BLaER1 treated with 17β-estradiol and CSF1 and Interleukin-3, amounts not matched to agents 10 nM and 100 nM (cell line): ENCODE data around the gene TRPT1.

Source experiments
- H3K27ac ChIP-seq, 11 experiments: shearing (Covaris generic); formaldehyde crosslinking; 2 replicates each; pipeline ENCODE4 v1.8.1; 2022
- H3K27me3 ChIP-seq, 11 experiments: shearing (Covaris generic); formaldehyde crosslinking; 2 replicates each; pipeline ENCODE4 v1.8.1; 2022
- H3K36me3 ChIP-seq, 11 experiments: shearing (Covaris generic); formaldehyde crosslinking; 2 replicates each; pipeline ENCODE4 v1.8.1; 2022
- H3K4me1 ChIP-seq, 10 experiments: shearing (Covaris generic); formaldehyde crosslinking; 2 replicates each; pipeline ENCODE4 v1.8.1; 2022
- H3K4me2 ChIP-seq, 11 experiments: shearing (Covaris generic); formaldehyde crosslinking; 2 replicates each; pipeline ENCODE4 v1.8.1; 2022
- H3K4me3 ChIP-seq, 10 experiments: shearing (Covaris generic); formaldehyde crosslinking; 2 replicates each; pipeline ENCODE4 v1.8.1; 2022
- H3K9ac ChIP-seq, 11 experiments: shearing (Covaris generic); formaldehyde crosslinking; 2 replicates each; pipeline ENCODE4 v1.8.1; 2022
- H3K9me3 ChIP-seq, 11 experiments: shearing (Covaris generic); formaldehyde crosslinking; replicated peaks in 1 of 11; 2 replicates each; pipeline ENCODE4 v1.8.1; 2022
- H4K20me1 ChIP-seq, 11 experiments: shearing (Covaris generic); formaldehyde crosslinking; 2 replicates each; pipeline ENCODE4 v1.8.1; 2022
- Cebpa-rat ChIP-seq, 11 experiments: shearing (Covaris generic); IDR thresholded peaks; 2 replicates each; pipeline ENCODE4 v1.8.1; 2022

TRPT1 gene

DNA sequence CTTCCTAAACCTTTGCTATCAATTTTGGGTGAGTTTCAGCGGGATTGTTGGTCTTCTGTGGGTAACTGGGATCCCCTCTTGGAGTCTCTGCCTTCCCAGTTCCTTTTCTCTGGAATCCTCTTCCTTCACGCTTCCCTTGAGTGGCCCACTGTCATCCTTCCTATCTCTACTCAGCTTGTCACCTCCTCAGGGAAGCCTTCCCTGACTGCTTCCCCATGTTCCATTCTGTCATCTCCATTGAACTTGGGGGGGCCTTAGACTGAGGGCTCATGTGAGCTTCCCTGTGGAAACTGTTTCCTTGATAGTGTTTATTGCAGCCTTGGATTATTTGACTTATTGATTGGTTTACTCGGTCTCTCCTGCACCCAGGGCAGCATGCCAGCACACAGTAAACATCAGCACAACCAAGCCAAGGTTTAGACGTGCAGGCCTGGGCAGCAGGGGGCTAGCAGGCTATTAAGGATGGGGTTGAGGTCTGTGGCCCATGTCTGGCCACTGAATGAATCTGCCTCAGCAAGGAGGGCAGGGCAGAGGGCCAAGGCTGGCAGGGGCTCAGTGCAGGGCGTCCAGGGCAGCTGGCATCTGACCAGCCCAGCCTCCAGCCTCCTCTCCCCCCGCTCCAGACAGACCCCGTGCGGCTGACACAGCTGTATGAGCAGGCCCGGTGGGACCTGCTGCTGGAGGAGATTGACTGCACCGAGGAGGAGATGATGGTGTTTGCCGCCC is 7.2 kb downstream of the TRPT1 start:
- Histone ChIP-seq H3K9ac (peak overlapping the region; percentile 0 to 65 (median 38); a peak in 14 of 22 replicates), H3K4me1 (peaks cover 52 to 99% (median 65%) of the 10 kb centered on the region in 10 experiments), H3K36me3 (peaks cover 81 to 98% (median 92%) of the 10 kb centered on the region in 11 experiments), H3K4me3 (no peak overlapping the region), H4K20me1 (peaks cover 4 to 97% (median 56%) of the 10 kb centered on the region in 11 experiments; a peak in 21 of 22 replicates), H3K27ac (peak overlapping the region in 8 of 11 experiments; percentile 8 to 48 (median 29); a peak in 14 of 22 replicates), H3K9me3 (no peaks in the 10 kb centered on the region), H3K4me2 (peak overlapping the region in 2 of 11 experiments; percentile 14 to 25; a peak in 3 of 22 replicates), H3K27me3 (no peaks in the 10 kb centered on the region)
- TF ChIP-seq Cebpa-rat (IDR thresholded peaks at IDR 0.05): no peak

DNA sequence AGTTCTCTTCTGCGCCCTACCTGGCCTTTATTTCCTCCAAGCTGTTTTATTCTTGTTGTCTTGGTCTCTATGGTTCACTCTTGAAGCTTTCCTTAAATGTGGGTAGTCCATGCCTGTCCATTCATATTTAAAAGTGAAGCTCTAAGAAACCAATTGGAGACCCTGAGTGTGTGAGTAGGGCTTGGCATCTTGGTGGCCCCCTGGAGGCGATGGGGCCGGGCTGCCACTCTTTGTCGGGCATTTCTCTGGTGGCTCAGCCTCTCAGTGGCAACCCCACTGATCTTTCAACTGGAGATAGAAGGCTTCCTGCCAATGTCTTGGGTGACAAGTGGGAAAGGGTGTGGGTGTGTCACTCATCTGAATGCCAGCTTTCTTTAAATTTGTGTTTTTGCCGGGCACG is 9.1 kb downstream of the TRPT1 start:
- TF ChIP-seq Cebpa-rat (IDR thresholded peaks at IDR 0.05): no peak
- Histone ChIP-seq H3K4me3 (no peak overlapping the region), H3K4me1 (peaks cover 61 to 99% (median 70%) of the 10 kb centered on the region in 10 experiments), H4K20me1 (peaks cover 4 to 97% (median 51%) of the 10 kb centered on the region in 11 experiments; a peak in 20 of 22 replicates), H3K27ac (peak overlapping the region in 1 of 11 experiments; percentile 37; a peak in 3 of 22 replicates), H3K4me2 (peak overlapping the region; percentile 7 to 57 (median 36); a peak in 16 of 22 replicates), H3K36me3 (peaks cover 79 to 98% (median 91%) of the 10 kb centered on the region in 11 experiments), H3K27me3 (no peaks in the 10 kb centered on the region), H3K9me3 (no peaks in the 10 kb centered on the region), H3K9ac (peak overlapping the region in 2 of 11 experiments; percentile 30 to 37; a peak in 3 of 22 replicates)

DNA sequence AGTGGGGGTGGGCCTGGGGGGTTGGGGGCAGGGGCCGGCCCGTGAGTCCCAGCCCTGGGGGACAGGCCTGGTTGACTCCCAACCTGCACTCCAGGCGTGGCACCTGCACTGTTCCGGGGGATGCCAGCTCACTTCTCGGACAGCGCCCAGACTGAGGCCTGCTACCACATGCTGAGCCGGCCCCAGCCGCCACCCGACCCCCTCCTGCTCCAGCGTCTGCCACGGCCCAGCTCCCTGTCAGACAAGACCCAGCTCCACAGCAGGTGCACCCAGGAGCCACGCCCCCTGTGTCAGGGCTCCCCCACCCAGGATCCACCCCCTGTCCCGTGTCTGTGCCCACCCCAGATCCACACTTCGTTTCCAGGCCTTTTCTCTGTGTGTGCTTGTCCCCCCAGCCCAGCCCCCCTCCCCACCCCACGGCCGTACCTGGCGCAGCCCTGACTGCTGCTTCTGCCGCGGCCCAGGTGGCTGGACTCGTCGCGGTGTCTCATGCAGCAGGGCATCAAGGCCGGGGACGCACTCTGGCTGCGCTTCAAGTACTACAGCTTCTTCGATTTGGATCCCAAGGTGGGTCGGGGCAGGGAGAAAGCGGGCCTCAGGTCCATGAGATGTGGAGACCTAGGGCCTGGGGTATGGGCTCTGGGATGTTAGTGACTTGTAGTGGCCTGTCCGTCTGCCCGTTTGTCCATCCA is 14.7 kb downstream of the TRPT1 start:
- no peak for TF ChIP-seq Cebpa-rat (IDR thresholded peaks at IDR 0.05)
- Histone ChIP-seq H3K4me2 (peak overlapping the region; percentile 16 to 97 (median 80); a peak in 18 of 22 replicates), H4K20me1 (peaks cover 30 to 87% (median 46%) of the 10 kb centered on the region in 11 experiments; a peak in 20 of 22 replicates), H3K4me3 (peak overlapping the region in 1 of 10 experiments; percentile 22; a peak in 1 of 20 replicates), H3K9ac (peak overlapping the region in 8 of 11 experiments; percentile 3 to 53 (median 21); a peak in 7 of 22 replicates), H3K36me3 (peaks cover 58 to 92% (median 81%) of the 10 kb centered on the region in 11 experiments), H3K9me3 (no peaks in the 10 kb centered on the region), H3K27ac (peak overlapping the region in 7 of 11 experiments; percentile 6 to 82 (median 30); a peak in 4 of 22 replicates), H3K4me1 (peaks cover 76 to 88% (median 81%) of the 10 kb centered on the region in 10 experiments), H3K27me3 (no peaks in the 10 kb centered on the region)

DNA sequence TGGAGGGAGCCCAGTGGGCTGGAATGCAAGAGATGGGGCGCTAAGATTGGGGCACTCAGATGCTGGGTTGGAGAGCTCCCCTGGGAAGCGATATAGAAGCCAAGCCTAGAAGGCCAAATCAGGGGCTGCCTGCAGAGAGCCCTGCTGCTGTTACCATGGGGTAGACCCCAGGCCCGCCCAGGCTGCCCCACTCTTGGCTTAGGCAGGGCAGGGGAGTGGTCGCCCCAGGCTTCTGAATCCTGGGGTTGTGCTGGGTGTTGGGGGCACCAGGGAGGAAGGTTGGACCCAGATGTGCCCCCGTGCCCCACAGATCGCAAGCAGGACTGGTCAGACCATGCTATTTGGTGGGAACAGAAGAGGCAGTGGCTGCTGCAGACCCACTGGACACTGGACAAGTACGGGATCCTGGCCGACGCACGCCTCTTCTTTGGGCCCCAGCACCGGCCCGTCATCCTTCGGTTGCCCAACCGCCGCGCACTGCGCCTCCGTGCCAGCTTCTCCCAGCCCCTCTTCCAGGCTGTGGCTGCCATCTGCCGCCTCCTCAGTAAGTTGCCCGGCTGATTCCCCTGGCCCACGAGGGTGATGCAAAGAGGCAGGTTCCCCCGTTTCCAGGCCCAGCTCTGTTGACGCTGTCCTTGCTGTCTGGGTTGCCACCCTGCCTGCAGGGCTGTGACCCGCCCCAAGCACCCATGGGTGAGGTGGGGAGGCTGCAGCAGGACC is 15.5 kb downstream of the TRPT1 start:
- peaks cover 76 to 88% (median 81%) of the 10 kb centered on the region in 10 experiments for H3K4me1 ChIP-seq

DNA sequence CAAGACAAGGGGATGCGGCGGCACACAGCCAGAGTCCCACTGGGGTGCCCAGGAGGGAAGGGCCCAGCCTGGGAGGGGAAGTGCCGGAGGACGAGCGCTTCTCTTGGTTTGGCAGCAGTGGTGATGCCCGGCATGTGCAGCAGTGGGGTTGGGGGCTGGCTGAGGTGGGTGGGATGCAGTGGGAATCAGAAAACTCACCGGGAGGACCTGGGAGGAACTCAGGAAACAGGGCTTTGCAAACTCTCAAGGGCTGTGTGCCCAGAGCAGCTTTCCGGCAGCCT is 16.5 kb downstream of the TRPT1 start:
- peak overlapping the region; percentile 82 to 98 (median 94); a peak in 19 of 20 replicates for H3K4me3 ChIP-seq
- H3K4me1 ChIP-seq: peaks cover 76 to 88% (median 81%) of the 10 kb centered on the region in 10 experiments
- peaks cover 56 to 80% (median 69%) of the 10 kb centered on the region in 11 experiments for H3K36me3 ChIP-seq
- TF ChIP-seq Cebpa-rat (IDR thresholded peaks at IDR 0.05): no peak
- peak overlapping the region; percentile 93 to 99 (median 96) for H3K9ac ChIP-seq
- H4K20me1 ChIP-seq: peaks cover 30 to 70% (median 53%) of the 10 kb centered on the region in 11 experiments; a peak in 21 of 22 replicates
- peak overlapping the region; percentile 74 to 100 (median 97); a peak in 20 of 22 replicates for H3K27ac ChIP-seq
- no peaks in the 10 kb centered on the region for H3K9me3 ChIP-seq
- peak overlapping the region; percentile 96 to 100 (median 99) for H3K4me2 ChIP-seq
- H3K27me3 ChIP-seq: no peaks in the 10 kb centered on the region

More for the DNA sequence above, 15.5 kb downstream of the TRPT1 start:
- Histone ChIP-seq H3K9me3 (no peaks in the 10 kb centered on the region), H4K20me1 (peaks cover 30 to 79% (median 48%) of the 10 kb centered on the region in 11 experiments; a peak in 20 of 22 replicates), H3K27me3 (no peaks in the 10 kb centered on the region), H3K4me3 (peak overlapping the region in 5 of 10 experiments; percentile 28 to 98 (median 96); a peak in 4 of 20 replicates), H3K9ac (peak overlapping the region; percentile 9 to 99 (median 96); a peak in 17 of 22 replicates), H3K36me3 (peaks cover 51 to 85% (median 73%) of the 10 kb centered on the region in 11 experiments), H3K27ac (peak overlapping the region in 10 of 11 experiments; percentile 1 to 99 (median 28); a peak in 9 of 22 replicates), H3K4me2 (peak overlapping the region; percentile 96 to 100 (median 99))
- no peak for TF ChIP-seq Cebpa-rat (IDR thresholded peaks at IDR 0.05)

DNA sequence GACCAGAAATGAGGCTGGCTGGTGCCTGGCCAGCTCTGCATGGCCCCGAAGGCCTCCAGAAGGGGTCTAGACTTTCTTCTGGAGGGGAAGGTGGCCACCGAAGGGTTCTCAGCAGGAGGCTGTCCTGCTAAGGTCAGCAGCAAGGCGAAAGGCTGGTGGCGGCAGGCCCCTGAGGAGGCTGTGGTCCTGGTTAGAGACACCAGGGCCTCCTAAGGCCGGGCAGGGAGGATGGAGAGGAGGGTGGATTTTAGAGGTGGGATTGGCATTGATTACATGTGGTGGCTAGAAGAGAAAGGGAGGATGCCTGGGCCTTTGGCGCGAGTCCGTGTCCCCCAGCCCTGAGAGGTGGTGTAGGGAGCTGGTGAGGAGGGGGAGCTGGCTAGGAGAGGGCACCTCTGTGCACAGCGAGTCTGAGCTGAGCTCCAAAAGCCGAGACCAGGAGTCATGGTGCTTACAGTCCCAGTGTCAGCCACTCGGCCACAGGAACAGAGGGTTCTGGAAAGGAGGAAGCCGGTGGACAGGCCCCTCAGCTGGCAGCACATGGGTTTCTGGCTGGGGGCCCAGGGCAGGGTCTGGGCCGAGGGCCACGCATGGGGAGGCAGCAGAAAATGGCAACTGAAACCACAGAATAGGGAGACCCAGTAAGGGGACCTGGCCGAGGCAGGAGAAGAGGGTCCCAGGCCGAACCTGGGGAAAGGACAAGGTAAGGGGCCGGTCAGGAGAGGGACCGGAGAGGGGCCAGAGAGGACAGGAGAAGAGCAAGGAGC is 17.0 kb downstream of the TRPT1 start:
- no peak for TF ChIP-seq Cebpa-rat (IDR thresholded peaks at IDR 0.05)
- H3K4me3 ChIP-seq: peak overlapping the region; percentile 82 to 98 (median 94)
- peaks cover 76 to 88% (median 81%) of the 10 kb centered on the region in 10 experiments for H3K4me1 ChIP-seq
- H3K27me3 ChIP-seq: no peaks in the 10 kb centered on the region
- peak overlapping the region; percentile 74 to 100 (median 97); a peak in 21 of 22 replicates for H3K27ac ChIP-seq
- no peaks in the 10 kb centered on the region for H3K9me3 ChIP-seq
- H4K20me1 ChIP-seq: peaks cover 34 to 70% (median 58%) of the 10 kb centered on the region in 11 experiments
- H3K9ac ChIP-seq: peak overlapping the region; percentile 93 to 99 (median 96)
- H3K4me2 ChIP-seq: peak overlapping the region; percentile 96 to 100 (median 99)
- H3K36me3 ChIP-seq: peaks cover 55 to 80% (median 69%) of the 10 kb centered on the region in 11 experiments

DNA sequence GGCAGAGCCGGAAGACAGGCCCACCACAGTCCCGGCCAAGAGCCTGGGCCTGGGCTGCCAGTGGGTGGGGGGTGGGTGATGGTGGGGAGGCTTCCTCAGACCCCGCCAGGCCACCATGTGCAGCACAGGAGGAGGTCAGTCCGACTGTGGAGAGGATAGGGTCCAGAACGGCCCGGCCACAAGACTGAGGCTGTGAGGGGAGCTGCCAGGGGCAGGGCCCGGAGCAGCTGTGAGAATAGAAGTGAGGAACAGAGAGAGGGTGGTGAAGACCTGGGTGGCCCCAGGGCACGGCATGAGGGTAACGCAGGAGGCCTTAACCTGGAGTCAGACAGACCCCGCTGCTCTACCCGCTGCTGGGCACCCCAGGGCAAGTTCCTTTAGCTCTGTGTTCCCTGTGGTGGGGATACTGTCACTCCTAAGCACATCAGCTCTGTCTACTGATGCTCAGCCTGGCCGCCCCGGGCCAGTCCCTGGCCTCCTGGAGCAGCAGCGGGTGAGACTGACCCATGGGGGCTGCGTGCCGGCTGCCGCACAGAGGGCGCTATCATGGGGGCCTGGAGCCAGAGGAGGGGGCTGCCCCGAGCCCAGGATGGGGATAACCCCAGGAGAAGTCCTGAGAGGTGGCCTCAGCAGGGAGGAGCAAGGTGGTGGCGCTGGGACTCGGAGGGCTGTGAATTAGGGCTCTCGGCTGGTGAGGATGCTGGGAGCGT is 17.7 kb downstream of the TRPT1 start:
- Histone ChIP-seq H3K4me1 (peaks cover 69 to 85% (median 79%) of the 10 kb centered on the region in 10 experiments), H3K9ac (peak overlapping the region; percentile 93 to 99 (median 96)), H3K27ac (peak overlapping the region; percentile 74 to 100 (median 97)), H3K27me3 (no peaks in the 10 kb centered on the region), H4K20me1 (peaks cover 42 to 70% (median 60%) of the 10 kb centered on the region in 11 experiments), H3K9me3 (no peaks in the 10 kb centered on the region), H3K36me3 (peaks cover 49 to 80% (median 65%) of the 10 kb centered on the region in 11 experiments), H3K4me3 (peak overlapping the region; percentile 82 to 98 (median 94)), H3K4me2 (peak overlapping the region; percentile 96 to 100 (median 99))
- TF ChIP-seq Cebpa-rat (IDR thresholded peaks at IDR 0.05): no peak
